ENCODE measurements around the gene PRKN. TPM values are rescaled to one million over a fixed set of nuclear protein-coding genes. Genes with fewer than 3 reads are reported as not detected.
A peak's percentile ranks its signal among the peaks of the same experiment; 100 is the strongest.

PRKN gene
- total and polyA plus RNA-seq, 9 of the 15 experiments (the other 6 are each of a cell fraction or from before 2014, with no cell fraction given) = 0.03 to 0.96 (median 0.15) TPM; not detected in 2

DNA sequence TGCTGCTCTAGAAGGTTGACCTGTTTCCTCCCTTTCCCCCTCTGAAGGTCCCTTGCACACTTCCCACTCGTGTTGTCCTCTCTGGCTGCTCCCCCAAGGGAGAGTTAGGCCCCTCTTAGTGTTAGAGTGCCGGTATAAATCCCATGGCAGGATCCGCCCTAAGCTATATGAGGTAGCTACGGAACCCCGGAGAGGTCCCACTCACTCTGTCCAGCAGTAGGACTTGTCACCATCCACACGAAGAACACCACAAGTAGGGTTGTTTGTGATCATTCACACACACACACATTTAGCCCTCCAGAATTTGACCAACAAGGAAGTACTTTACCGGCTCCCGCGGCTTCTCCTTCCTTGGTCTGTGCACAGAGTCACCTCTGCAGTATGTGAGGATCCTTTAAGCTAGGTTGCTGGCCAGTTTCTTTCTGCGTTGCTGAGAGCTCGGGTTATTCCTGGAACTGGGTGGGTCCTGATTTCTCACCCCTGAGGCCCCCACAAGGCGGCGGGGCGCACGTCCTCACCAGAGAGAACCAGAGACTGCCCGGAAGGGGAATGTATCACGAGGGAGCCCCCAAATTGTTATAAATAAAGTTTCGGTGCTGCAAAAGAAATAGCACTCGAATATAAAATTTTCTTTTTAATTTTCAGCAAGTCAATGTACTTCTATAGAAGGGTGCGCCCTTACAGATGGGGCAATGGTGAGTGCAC lies 1412.9 kb downstream of the PRKN start (continued):
- TF ChIP-seq, protein P1, sequence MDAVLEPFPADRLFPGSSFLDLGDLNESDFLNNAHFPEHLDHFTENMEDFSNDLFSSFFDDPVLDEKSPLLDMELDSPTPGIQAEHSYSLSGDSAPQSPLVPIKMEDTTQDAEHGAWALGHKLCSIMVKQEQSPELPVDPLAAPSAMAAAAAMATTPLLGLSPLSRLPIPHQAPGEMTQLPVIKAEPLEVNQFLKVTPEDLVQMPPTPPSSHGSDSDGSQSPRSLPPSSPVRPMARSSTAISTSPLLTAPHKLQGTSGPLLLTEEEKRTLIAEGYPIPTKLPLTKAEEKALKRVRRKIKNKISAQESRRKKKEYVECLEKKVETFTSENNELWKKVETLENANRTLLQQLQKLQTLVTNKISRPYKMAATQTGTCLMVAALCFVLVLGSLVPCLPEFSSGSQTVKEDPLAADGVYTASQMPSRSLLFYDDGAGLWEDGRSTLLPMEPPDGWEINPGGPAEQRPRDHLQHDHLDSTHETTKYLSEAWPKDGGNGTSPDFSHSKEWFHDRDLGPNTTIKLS (IDR thresholded peaks at IDR 0.05; ENCODE audit: borderline replicate concordance, low read depth) = peak; percentile 80; the same call in 1 of the 2 replicates
- TF ChIP-seq RBFOX2 (IDR thresholded peaks at IDR 0.05; ENCODE audit: low read depth, low read length) (peak; percentile 44), TAF9B (IDR thresholded peaks at IDR 0.05; ENCODE audit: partially characterized antibody) (peak; percentile 26), SMAD4 (CRISPR knock-in tag; conservative IDR thresholded peaks at IDR 0.05) (peak; percentile 62; the same call in 1 of the 2 replicates), POLR2A (conservative IDR thresholded peaks at IDR 0.05) (peak; percentile 56), RAD21 (CRISPR knock-in tag; conservative IDR thresholded peaks at IDR 0.05 in 1 of 2, IDR thresholded peaks at IDR 0.05 in 1 of 2) (peak in 1 of 2 experiments; percentile 25; a peak in 1 of 4 replicates), SUPT5H (IDR thresholded peaks at IDR 0.05) (0 out of 2 replicates have a peak, but pooled peaks have one; percentile 30), RCOR1 (IDR thresholded peaks at IDR 0.05; ENCODE audit: borderline replicate concordance in 1 of 2, low read depth in 2 of 2, low read length in 2 of 2) (peak in 1 of 2 experiments; percentile 33; a peak in 1 of 4 replicates), ELF1 (tag; IDR thresholded peaks at IDR 0.05) (peak; percentile 32; the same call in 1 of the 2 replicates), L3MBTL2 (IDR thresholded peaks at IDR 0.05) (peak; percentile 83), NFRKB (IDR thresholded peaks at IDR 0.05; ENCODE audit: low read depth) (0 out of 2 replicates have a peak, but pooled peaks have one; percentile 13), CHD4 (IDR thresholded peaks at IDR 0.05; ENCODE audit: insufficient read depth, insufficient replicate concordance, low read depth, low read length, poor library complexity, severe bottlenecking) (peak; percentile 12), PHF20 (IDR thresholded peaks at IDR 0.05; ENCODE audit: partially characterized antibody) (peak; percentile 22), EP400 (IDR thresholded peaks at IDR 0.05) (peak; percentile 50)
- TF ChIP-seq, protein P2, sequence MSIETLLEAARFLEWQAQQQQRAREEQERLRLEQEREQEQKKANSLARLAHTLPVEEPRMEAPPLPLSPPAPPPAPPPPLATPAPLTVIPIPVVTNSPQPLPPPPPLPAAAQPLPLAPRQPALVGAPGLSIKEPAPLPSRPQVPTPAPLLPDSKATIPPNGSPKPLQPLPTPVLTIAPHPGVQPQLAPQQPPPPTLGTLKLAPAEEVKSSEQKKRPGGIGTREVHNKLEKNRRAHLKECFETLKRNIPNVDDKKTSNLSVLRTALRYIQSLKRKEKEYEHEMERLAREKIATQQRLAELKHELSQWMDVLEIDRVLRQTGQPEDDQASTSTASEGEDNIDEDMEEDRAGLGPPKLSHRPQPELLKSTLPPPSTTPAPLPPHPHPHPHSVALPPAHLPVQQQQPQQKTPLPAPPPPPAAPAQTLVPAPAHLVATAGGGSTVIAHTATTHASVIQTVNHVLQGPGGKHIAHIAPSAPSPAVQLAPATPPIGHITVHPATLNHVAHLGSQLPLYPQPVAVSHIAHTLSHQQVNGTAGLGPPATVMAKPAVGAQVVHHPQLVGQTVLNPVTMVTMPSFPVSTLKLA (conservative IDR thresholded peaks at IDR 0.05) = 0 out of 4 replicates have a peak, but pooled peaks of 1 of the 2 experiments have one; percentile 4
